Measurements from ENCODE around the gene RPH3AL. TPM values are rescaled to one million over a fixed set of nuclear protein-coding genes. Genes with fewer than 3 reads are reported as not detected.

The RPH3AL gene
- total RNA-seq, 1 experiment from 2014 or later: 24.9 TPM

GRCh38 chr17:281365-281999 is 71.1 kb downstream of the RPH3AL start:
- TF ChIP-seq EZH2 (IDR thresholded peaks at IDR 0.05; ENCODE audit: low read length, unreplicated experiment) (no peak), EZH2phosphoT487 (IDR thresholded peaks at IDR 0.05; ENCODE audit: borderline replicate concordance, low read length) (no peak), CTCF (conservative IDR thresholded peaks at IDR 0.05; ENCODE audit: low read depth, low read length) (no peak)
- ATAC-seq (no peak), DNase-seq (no peak)
- Histone ChIP-seq H3K79me2 (ENCODE audit: low read length) (no peaks in the 10 kb centered on the region), H4K20me1 (ENCODE audit: low read length) (no peaks in the 10 kb centered on the region), H3F3A (ENCODE audit: low read length, unreplicated experiment) (no peaks in the 10 kb centered on the region), H3K9me2 (replicated peaks; ENCODE audit: low read length) (no peaks in the 10 kb centered on the region), H3K27ac (ENCODE audit: low read length) (no peak overlapping the region), H3K4me1 (ENCODE audit: insufficient read depth, low read length) (no peaks in the 10 kb centered on the region), H2AFZ (ENCODE audit: low read length) (no peak overlapping the region), H3K4me2 (ENCODE audit: low read length) (no peak overlapping the region), H3K9me3 (ENCODE audit: low read length) (no peaks in the 10 kb centered on the region), H3K9ac (ENCODE audit: low read length) (no peak overlapping the region), H3K27me3 (ENCODE audit: low read length) (no peaks in the 10 kb centered on the region), H3K4me3 (ENCODE audit: low read length) (no peak overlapping the region), H3K36me3 (ENCODE audit: low read depth, low read length) (no peaks in the 10 kb centered on the region)
- CTCF ChIA-PET: no interaction called here
- intact Hi-C loops (cut with micrococcal nuclease): no loop called here
- no TSS peak for BruUV-seq (replicated peaks)
- POLR2A ChIA-PET (ENCODE audit: unreplicated experiment): no interaction called here

GRCh38 chr17:280901-281300 is 71.7 kb downstream of the RPH3AL start:
- TF ChIP-seq CTCF (conservative IDR thresholded peaks at IDR 0.05; ENCODE audit: low read depth, low read length): no peak
- TF ChIP-seq EZH2 (IDR thresholded peaks at IDR 0.05; ENCODE audit: low read length, unreplicated experiment): no peak
- no peak for TF ChIP-seq EZH2phosphoT487 (IDR thresholded peaks at IDR 0.05; ENCODE audit: borderline replicate concordance, low read length)

GRCh38 chr17:280216-280615 is 72.4 kb downstream of the RPH3AL start:
- no peak for DNase-seq
- TF ChIP-seq CTCF (conservative IDR thresholded peaks at IDR 0.05; ENCODE audit: low read depth, low read length) (no peak), EZH2phosphoT487 (IDR thresholded peaks at IDR 0.05; ENCODE audit: borderline replicate concordance, low read length) (no peak), EZH2 (IDR thresholded peaks at IDR 0.05; ENCODE audit: low read length, unreplicated experiment) (no peak)
- Histone ChIP-seq H3K79me2 (ENCODE audit: low read length) (no peaks in the 10 kb centered on the region), H3K4me1 (ENCODE audit: insufficient read depth, low read length) (no peaks in the 10 kb centered on the region), H3K4me2 (ENCODE audit: low read length) (no peak overlapping the region), H3K4me3 (ENCODE audit: low read length) (no peak overlapping the region), H2AFZ (ENCODE audit: low read length) (no peak overlapping the region), H3K27me3 (ENCODE audit: low read length) (no peaks in the 10 kb centered on the region), H3K36me3 (ENCODE audit: low read depth, low read length) (no peaks in the 10 kb centered on the region), H3K27ac (ENCODE audit: low read length) (no peak overlapping the region), H4K20me1 (ENCODE audit: low read length) (no peaks in the 10 kb centered on the region), H3K9ac (ENCODE audit: low read length) (no peak overlapping the region), H3K9me3 (ENCODE audit: low read length) (no peaks in the 10 kb centered on the region), H3F3A (ENCODE audit: low read length, unreplicated experiment) (no peaks in the 10 kb centered on the region), H3K9me2 (replicated peaks; ENCODE audit: low read length) (no peaks in the 10 kb centered on the region)
- intact Hi-C loops (cut with micrococcal nuclease): no loop called here
- ChIA-PET POLR2A (ENCODE audit: unreplicated experiment) (no interaction called here), CTCF (no interaction called here)
- ATAC-seq: no peak
- no TSS peak for BruUV-seq (replicated peaks)

More at GRCh38 chr17:280901-281300, 71.7 kb downstream of the RPH3AL start:
- CTCF ChIA-PET: no interaction called here
- no peaks in the 10 kb centered on the region for H3K9me2 ChIP-seq (replicated peaks; ENCODE audit: low read length)
- H3K9me3 ChIP-seq (ENCODE audit: low read length): no peaks in the 10 kb centered on the region
- intact Hi-C loops (cut with micrococcal nuclease): no loop called here
- H3K36me3 ChIP-seq (ENCODE audit: low read depth, low read length): no peaks in the 10 kb centered on the region
- no peak overlapping the region for H3K27ac ChIP-seq (ENCODE audit: low read length)
- no peak overlapping the region for H3K4me2 ChIP-seq (ENCODE audit: low read length)
- H4K20me1 ChIP-seq (ENCODE audit: low read length): no peaks in the 10 kb centered on the region
- H3K4me1 ChIP-seq (ENCODE audit: insufficient read depth, low read length): no peaks in the 10 kb centered on the region
- no peaks in the 10 kb centered on the region for H3F3A ChIP-seq (ENCODE audit: low read length, unreplicated experiment)
- ATAC-seq: no peak
- no peak overlapping the region for H3K9ac ChIP-seq (ENCODE audit: low read length)
- H3K27me3 ChIP-seq (ENCODE audit: low read length): no peaks in the 10 kb centered on the region
- POLR2A ChIA-PET (ENCODE audit: unreplicated experiment): no interaction called here
- H3K4me3 ChIP-seq (ENCODE audit: low read length): no peak overlapping the region
- DNase-seq: no peak
- no peak overlapping the region for H2AFZ ChIP-seq (ENCODE audit: low read length)
- no peaks in the 10 kb centered on the region for H3K79me2 ChIP-seq (ENCODE audit: low read length)
- no TSS peak for BruUV-seq (replicated peaks)

All from PC-3 (cell line).